Breast epithelium (tissue), 3 donors: Measurements from ENCODE around the gene SLC17A7.

Experiments
- CTCF ChIP-seq, 3 donors: fragments of 450-650 bp; IDR thresholded peaks; one replicate each; pipeline ENCODE4 v1.5.1; 2016 to 2017; ENCODE audit warnings: antibody characterized with exemption in 3 of 3, mild to moderate bottlenecking in 3 of 3, moderate library complexity in 3 of 3
- POLR2A ChIP-seq: fragments of 450-650 bp; IDR thresholded peaks from one replicate; pipeline ENCODE4 v1.6.1; 2016; ENCODE audit warnings: antibody characterized with exemption, mild to moderate bottlenecking, moderate library complexity
- POLR2AphosphoS5 ChIP-seq, 3 donors: sonication (generic); formaldehyde crosslinking; IDR thresholded peaks; one replicate each; pipeline ENCODE4 v1.6.1; 2017; ENCODE audit warnings: antibody characterized with exemption in 3 of 3

GRCh38 chr19:49468199-49468598 lies 26.9 kb upstream of the SLC17A7 start:
- no peak for TF ChIP-seq CTCF (IDR thresholded peaks at IDR 0.05)
- no peak for TF ChIP-seq POLR2A
- no peak for TF ChIP-seq POLR2AphosphoS5 (IDR thresholded peaks at IDR 0.05)
